H1 (cell line): Measurements from ENCODE around the gene BUB1B. TPM values are rescaled to one million over a fixed set of nuclear protein-coding genes. Genes with fewer than 3 reads are reported as not detected.

Experiments used
- BACH1 ChIP-seq: IDR thresholded peaks from 2 replicates; pipeline ENCODE4 v1.6.1; 2012; ENCODE audit warnings: low read length, improper control_type of control experiment
- CEBPB ChIP-seq: IDR thresholded peaks from 2 replicates; pipeline ENCODE4 v1.6.1; 2012; ENCODE audit warnings: low read depth, low read length
- EGR1 ChIP-seq: IDR thresholded peaks from 2 replicates; pipeline ENCODE4 v1.6.1; 2011; ENCODE audit warnings: low read depth, low read length, borderline replicate concordance
- RAD21 ChIP-seq, 2 experiments: IDR thresholded peaks in 1 of 2; conservative IDR thresholded peaks in 1 of 2; 2 replicates each; pipeline ENCODE4 v1.6.1; 2011; ENCODE audit warnings: low read depth in 2 of 2, low read length in 2 of 2, improper control_type of control experiment in 1 of 2, inconsistent platforms in 1 of 2, mild to moderate bottlenecking in 1 of 2, moderate library complexity in 1 of 2
- RXRA ChIP-seq: IDR thresholded peaks from 2 replicates; pipeline ENCODE4 v1.6.1; 2011; ENCODE audit warnings: low read depth, mild to moderate bottlenecking, low read length, moderate library complexity; ENCODE audit not compliant: insufficient read depth
- SRF ChIP-seq: IDR thresholded peaks from 2 replicates; pipeline ENCODE4 v1.6.1; 2011; ENCODE audit warnings: mild to moderate bottlenecking, low read depth, low read length, moderate library complexity
- SUZ12 ChIP-seq: fragments of 200-600 bp; sonication (generic); IDR thresholded peaks from 2 replicates; pipeline ENCODE4 v1.6.1; 2012; ENCODE audit warnings: mild to moderate bottlenecking, inconsistent platforms, low read length, moderate library complexity, mixed read lengths
- TCF12 ChIP-seq: IDR thresholded peaks from 2 replicates; pipeline ENCODE4 v1.6.1; 2011; ENCODE audit warnings: low read depth, mild to moderate bottlenecking, low read length
- TEAD4 ChIP-seq: IDR thresholded peaks from 2 replicates; pipeline ENCODE4 v1.6.1; 2012; ENCODE audit warnings: low read depth, low read length, inconsistent platforms, mixed read lengths
- polyA plus RNA-seq, 7 experiments: library from polyadenylated mRNA; depleted of rRNA in 3 of 7; stranded (reverse) in 5 of 7; unstranded in 2 of 7; fragments of >200 nt in 5 of 7; fragments of 200-250 nt in 2 of 7; gene quantifications; 1 replicate in 5 of 7; 2 replicates in 1 of 7; 4 replicates in 1 of 7; pipeline versions ENCODE4 v1.2.1 to v1.2.3, GENCODE V29; 2011 to 2013; ENCODE audit warnings: missing spikeins in 2 of 7, mixed read lengths in 2 of 7
- total RNA-seq: library from RNA; stranded (reverse); fragmentation: NEBNext Ultra II Directional; extraction: Animal tissue kit (Norgen Biotek cat#: 25700); gene quantifications from 2 replicates; pipeline ENCODE4 v1.2.1, GENCODE V29; 2021

Gene BUB1B
- total and polyA plus RNA-seq, 2 of the 8 experiments (the other 6 are each of a cell fraction or from before 2014, with no cell fraction given) = 48.9 to 144 TPM

DNA sequence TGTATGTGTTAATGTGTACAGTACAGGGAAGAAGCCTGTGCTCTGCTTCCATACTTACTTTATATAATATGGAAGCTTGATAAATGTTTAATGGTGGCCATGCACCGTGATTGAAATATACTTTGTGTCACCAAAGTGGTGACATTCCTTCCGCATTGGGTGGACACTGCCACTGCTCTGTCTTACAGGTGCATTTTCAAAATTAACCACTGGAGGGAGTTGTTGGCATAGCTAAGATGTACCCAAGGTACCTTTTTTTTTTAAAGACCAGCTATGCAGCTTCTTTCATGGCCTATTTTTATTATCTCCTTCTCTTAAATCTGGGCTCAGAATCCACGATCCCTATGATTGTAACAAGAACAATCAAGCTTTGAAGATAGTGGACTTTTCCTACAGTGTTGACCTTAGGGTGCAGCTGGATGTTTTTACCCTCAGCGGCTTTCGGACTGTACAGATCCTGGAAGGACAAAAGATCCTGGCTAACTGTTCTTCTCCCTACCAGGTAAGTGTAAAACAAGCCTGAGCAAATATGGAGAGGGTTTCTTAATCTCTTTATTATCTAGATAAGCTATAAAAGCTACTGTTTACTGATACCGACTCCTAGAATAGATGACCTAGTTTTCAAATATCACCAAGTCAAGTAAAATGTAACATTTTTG is 56.4 kb downstream of the BUB1B start (continued):
- no peak for TF ChIP-seq SRF
- TF ChIP-seq CEBPB = no peak
- TF ChIP-seq TCF12 = no peak
- peak; percentile 39; the same call in 1 of the 2 replicates for TF ChIP-seq TEAD4
- TF ChIP-seq RAD21 (IDR thresholded peaks at IDR 0.05 in 1 of 2, conservative IDR thresholded peaks at IDR 0.05 in 1 of 2; ENCODE audit: low read depth in 2 of 2, low read length in 2 of 2) = peak; percentile 89 to 93
- no peak for TF ChIP-seq BACH1
- TF ChIP-seq EGR1 = no peak
- no peak for TF ChIP-seq SUZ12
- TF ChIP-seq RXRA = no peak
